ENCODE results near the gene ST6GAL2. TPM values are rescaled to one million over a fixed set of nuclear protein-coding genes. Genes with fewer than 3 reads are reported as not detected.

ST6GAL2 gene
- total RNA-seq, 3 donors from 2014 or later: 2.3 to 2.8 TPM; not detected in 1

DNA sequence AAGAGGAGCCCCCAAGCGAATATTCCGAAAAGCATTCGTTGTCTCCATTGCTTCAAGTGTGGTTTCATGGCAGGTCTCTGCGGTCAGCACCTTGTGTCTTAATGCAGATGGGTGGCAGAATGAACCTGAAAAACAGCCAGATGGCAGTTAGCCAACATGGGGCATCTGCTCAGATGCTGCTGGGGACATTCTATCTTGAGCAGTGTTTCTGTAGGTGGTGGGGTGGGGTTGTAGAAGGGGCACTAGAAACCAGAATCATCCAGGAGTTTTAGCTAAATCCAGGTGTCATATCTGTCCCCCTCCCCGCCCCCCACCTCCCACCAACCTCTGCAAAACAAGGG, 42.1 kb downstream of the ST6GAL2 start:
- intact Hi-C loops (cut with DNase I; ENCODE audit: low total_unique reads): no loop called here
- no peak overlapping the region for H3K4me3 ChIP-seq
- no peaks in the 10 kb centered on the region for H3K36me3 ChIP-seq
- no peaks in the 10 kb centered on the region for H3K9me3 ChIP-seq
- peaks cover 0 to 7% of the 10 kb centered on the region in 2 donors for H3K4me1 ChIP-seq
- no peak overlapping the region for H3K27ac ChIP-seq
- no peaks in the 10 kb centered on the region for H3K27me3 ChIP-seq
- TF ChIP-seq, protein P1, sequence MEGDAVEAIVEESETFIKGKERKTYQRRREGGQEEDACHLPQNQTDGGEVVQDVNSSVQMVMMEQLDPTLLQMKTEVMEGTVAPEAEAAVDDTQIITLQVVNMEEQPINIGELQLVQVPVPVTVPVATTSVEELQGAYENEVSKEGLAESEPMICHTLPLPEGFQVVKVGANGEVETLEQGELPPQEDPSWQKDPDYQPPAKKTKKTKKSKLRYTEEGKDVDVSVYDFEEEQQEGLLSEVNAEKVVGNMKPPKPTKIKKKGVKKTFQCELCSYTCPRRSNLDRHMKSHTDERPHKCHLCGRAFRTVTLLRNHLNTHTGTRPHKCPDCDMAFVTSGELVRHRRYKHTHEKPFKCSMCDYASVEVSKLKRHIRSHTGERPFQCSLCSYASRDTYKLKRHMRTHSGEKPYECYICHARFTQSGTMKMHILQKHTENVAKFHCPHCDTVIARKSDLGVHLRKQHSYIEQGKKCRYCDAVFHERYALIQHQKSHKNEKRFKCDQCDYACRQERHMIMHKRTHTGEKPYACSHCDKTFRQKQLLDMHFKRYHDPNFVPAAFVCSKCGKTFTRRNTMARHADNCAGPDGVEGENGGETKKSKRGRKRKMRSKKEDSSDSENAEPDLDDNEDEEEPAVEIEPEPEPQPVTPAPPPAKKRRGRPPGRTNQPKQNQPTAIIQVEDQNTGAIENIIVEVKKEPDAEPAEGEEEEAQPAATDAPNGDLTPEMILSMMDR (IDR thresholded peaks at IDR 0.05): no peak
- TF ChIP-seq POLR2A (IDR thresholded peaks at IDR 0.05): no peak
- no peak for TF ChIP-seq POLR2AphosphoS5 (IDR thresholded peaks at IDR 0.05)
- no peak for DNase-seq (ENCODE audit: low spot score in 2 of 2)

DNA sequence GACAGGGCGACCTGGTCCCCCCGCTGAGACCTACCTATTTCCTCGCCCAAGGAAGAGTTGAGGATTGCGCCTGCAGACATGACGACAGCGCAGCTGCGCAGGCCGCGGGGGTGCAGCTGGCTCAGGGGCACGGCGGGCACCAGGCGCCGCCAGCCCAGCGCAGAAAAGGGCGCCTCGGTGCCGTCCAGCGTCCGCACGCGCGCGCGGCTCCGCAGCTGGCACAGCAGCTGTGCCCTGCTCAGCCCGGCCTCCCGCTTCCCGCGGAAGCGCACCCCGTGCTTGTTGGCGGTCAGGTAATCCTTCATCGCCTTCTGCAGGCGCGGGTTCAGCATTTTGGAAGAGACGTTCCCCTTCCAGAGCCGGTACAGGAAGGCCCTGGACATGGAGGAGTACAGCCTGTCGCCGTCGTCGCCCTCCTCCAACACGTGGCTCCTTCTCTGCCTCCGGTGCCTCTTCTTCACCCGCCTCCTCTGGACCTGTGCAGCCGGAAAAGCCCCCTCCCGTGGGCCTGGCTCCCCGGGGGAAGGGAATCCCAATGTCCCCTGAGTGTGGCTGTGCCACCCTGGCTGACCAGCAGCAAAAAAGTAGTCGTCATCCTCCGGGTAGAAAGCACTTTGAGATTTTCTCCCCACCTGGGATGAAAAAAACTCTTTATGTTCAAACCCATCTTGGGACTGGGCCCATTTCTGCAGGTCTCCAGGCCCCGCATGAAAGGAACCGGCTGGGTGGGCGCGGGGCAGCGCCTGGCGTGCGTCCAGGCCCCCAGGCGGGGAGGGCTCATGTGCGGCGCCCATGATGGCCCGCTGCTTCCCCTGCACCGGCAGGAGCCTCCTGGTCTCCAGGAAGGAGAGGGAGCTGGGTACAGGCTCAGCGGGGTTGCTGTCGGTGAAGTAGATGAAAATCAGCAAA, 42.7 kb downstream of the ST6GAL2 start:
- Histone ChIP-seq H3K4me1 (peaks cover 0 to 7% of the 10 kb centered on the region in 2 donors), H3K36me3 (no peaks in the 10 kb centered on the region), H3K27me3 (no peaks in the 10 kb centered on the region), H3K9me3 (no peaks in the 10 kb centered on the region), H3K4me3 (no peak overlapping the region), H3K27ac (no peak overlapping the region)
- DNase-seq (ENCODE audit: low spot score in 2 of 2): no peak
- TF ChIP-seq POLR2A (IDR thresholded peaks at IDR 0.05): no peak
- no peak for TF ChIP-seq POLR2AphosphoS5 (IDR thresholded peaks at IDR 0.05)
- TF ChIP-seq, protein P1 (IDR thresholded peaks at IDR 0.05): no peak
- intact Hi-C loops (cut with DNase I; ENCODE audit: low total_unique reads): no loop called here

DNA sequence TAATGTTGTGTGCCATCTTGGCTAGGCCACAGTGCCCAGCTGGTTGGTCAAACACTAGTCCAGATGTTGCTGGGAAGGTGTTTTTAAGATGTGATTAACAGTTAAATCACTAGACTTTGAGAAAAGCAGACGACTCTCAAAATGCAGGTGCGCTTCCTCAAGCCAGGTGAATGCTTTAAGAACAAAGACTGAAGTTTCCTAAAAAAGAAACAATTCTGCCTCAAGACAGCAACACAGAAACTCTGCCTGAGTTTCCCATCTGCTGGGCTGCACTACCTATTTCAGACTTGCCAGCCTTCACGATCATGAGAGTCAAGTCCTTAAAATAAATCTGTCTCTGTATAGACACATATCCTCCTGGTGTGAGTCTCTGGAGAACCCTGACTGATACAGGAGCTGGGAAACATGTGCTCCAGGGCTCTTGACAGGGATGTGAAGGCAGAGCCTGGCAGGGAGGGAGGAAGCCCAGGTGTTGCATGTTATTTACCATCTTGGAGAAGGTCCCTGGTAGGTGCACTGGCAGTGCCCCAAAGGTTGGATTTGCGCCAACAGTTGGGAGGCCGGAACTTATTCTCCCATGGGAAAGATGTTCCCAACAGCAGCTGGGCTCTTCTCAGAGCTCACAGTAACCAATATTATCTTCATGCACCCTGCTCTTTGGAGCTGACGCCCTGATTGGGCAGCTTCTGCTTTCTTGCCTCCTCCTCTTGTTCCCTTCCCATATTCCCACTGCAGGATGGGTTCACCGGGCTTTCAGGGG, 43.9 kb downstream of the ST6GAL2 start:
- H3K4me3 ChIP-seq: no peak overlapping the region
- no peaks in the 10 kb centered on the region for H3K27me3 ChIP-seq
- TF ChIP-seq, protein P1 (IDR thresholded peaks at IDR 0.05): no peak
- TF ChIP-seq POLR2AphosphoS5 (IDR thresholded peaks at IDR 0.05) (no peak), POLR2A (IDR thresholded peaks at IDR 0.05) (no peak)
- H3K27ac ChIP-seq: no peak overlapping the region
- intact Hi-C loops (cut with DNase I; ENCODE audit: low total_unique reads): no loop called here
- no peaks in the 10 kb centered on the region for H3K36me3 ChIP-seq
- H3K9me3 ChIP-seq: no peaks in the 10 kb centered on the region
- H3K4me1 ChIP-seq: peaks cover 0 to 7% of the 10 kb centered on the region in 2 donors
- no peak for DNase-seq (ENCODE audit: low spot score in 2 of 2)

DNA sequence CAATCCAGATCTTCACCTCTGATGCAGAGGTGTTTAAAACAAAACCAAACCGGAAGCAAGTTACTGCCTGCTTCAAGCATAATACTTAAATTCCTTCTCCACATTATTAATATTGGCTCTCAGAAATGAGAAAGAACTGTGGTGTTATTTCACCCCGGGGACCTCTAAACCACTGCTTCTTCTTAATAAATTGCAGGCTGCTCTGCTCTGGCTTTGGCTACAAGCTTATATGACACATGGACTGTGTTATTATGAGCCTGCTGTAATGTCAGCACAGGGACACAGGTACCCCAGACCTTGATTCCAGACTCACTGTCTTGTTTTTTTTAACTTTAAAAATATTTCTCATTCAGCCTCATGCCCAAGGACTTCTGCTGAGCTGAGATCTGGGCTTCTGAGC, 45.1 kb downstream of the ST6GAL2 start:
- intact Hi-C loops (cut with DNase I; ENCODE audit: low total_unique reads): no loop called here
- no peak for TF ChIP-seq POLR2A (IDR thresholded peaks at IDR 0.05)
- no peak for TF ChIP-seq POLR2AphosphoS5 (IDR thresholded peaks at IDR 0.05)
- no peaks in the 10 kb centered on the region for H3K9me3 ChIP-seq
- peaks cover 0 to 7% of the 10 kb centered on the region in 2 donors for H3K4me1 ChIP-seq
- no peaks in the 10 kb centered on the region for H3K36me3 ChIP-seq
- H3K27me3 ChIP-seq: no peaks in the 10 kb centered on the region
- H3K27ac ChIP-seq: no peak overlapping the region
- no peak overlapping the region for H3K4me3 ChIP-seq
- DNase-seq (ENCODE audit: low spot score in 2 of 2): no peak

DNA sequence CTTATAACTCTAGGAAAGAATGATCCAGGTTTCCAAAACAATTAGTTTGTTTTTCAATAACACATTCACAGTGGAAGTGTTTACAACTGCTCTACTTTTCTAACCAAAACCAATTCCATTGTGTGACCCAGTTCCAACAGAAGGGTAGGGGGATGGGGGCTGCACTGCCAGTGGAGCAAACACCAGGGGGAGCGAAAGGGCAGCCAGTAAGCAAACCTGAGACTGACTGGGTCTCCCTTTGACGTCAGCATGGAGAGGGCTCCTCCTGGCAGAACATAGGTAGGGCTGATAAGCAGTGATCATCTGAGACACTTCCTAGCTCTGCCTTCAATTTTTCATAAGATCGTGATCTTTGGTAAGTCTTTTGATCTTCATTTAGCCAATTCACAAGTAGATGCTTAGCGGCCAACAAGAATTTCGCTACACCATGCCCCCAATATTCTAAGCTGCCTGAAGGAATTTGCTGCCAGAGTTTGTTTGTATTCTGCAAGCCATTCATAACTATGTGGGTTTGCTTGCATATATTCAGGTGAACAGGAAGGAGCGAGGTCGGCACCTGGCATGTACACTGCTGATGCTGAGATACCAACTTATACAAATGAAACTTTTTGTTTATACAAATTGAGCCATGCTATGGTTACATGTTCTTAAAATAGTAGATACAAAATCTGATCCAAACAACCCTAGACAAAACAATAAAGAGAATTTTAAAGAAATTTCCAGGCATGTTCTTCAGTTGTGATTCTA, 45.9 kb downstream of the ST6GAL2 start:
- no peaks in the 10 kb centered on the region for H3K36me3 ChIP-seq
- no peak for DNase-seq (ENCODE audit: low spot score in 2 of 2)
- H3K4me1 ChIP-seq: peaks cover 0 to 7% of the 10 kb centered on the region in 2 donors
- H3K9me3 ChIP-seq: no peaks in the 10 kb centered on the region
- TF ChIP-seq, protein P1 (IDR thresholded peaks at IDR 0.05): no peak
- TF ChIP-seq POLR2AphosphoS5 (IDR thresholded peaks at IDR 0.05) (no peak), POLR2A (IDR thresholded peaks at IDR 0.05) (no peak)
- no peaks in the 10 kb centered on the region for H3K27me3 ChIP-seq
- no peak overlapping the region for H3K4me3 ChIP-seq
- H3K27ac ChIP-seq: no peak overlapping the region
- intact Hi-C loops (cut with DNase I; ENCODE audit: low total_unique reads): no loop called here

All from breast epithelium (tissue), 4 donors.